ENCODE results near the gene TMEM167B.

DNA sequence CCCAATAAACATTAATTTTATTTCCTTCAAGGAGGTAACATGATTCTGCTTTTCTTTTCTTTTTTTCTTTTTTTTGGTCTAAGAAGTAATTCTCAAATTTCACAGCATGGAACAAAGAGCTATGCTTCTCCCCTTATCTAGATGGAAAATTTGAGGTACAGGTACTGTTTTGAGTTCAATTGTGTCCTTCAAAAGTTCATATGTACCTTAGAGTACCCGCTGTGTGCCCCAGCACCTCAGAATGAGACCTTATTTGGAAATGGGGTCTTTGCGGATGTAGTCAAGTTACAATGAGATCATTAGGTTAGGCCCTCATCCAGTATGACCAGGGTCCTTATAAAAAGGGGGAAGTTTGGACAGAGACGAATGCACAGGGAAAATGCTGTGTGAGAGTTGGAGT, 45.4 kb downstream of the TMEM167B start:
- TF ChIP-seq EP300 (IDR thresholded peaks at IDR 0.05) = no peak
- TF ChIP-seq, protein P1, sequence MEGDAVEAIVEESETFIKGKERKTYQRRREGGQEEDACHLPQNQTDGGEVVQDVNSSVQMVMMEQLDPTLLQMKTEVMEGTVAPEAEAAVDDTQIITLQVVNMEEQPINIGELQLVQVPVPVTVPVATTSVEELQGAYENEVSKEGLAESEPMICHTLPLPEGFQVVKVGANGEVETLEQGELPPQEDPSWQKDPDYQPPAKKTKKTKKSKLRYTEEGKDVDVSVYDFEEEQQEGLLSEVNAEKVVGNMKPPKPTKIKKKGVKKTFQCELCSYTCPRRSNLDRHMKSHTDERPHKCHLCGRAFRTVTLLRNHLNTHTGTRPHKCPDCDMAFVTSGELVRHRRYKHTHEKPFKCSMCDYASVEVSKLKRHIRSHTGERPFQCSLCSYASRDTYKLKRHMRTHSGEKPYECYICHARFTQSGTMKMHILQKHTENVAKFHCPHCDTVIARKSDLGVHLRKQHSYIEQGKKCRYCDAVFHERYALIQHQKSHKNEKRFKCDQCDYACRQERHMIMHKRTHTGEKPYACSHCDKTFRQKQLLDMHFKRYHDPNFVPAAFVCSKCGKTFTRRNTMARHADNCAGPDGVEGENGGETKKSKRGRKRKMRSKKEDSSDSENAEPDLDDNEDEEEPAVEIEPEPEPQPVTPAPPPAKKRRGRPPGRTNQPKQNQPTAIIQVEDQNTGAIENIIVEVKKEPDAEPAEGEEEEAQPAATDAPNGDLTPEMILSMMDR (IDR thresholded peaks at IDR 0.05) = no peak

Measured in tibial nerve (tissue), 4 donors.